ENCODE measurements around the gene APOBEC3A.

Gene APOBEC3A

GRCh38 chr22:38938925-38939324, 18.5 kb upstream of the APOBEC3A start:
- TF ChIP-seq CSDC2 (CRISPR knock-in tag; IDR thresholded peaks at IDR 0.05), result no peak
- no peak for TF ChIP-seq CSRNP3 (CRISPR knock-in tag; IDR thresholded peaks at IDR 0.05)
- no peak for TF ChIP-seq RARB (CRISPR knock-in tag; IDR thresholded peaks at IDR 0.05)
- no peak for ATAC-seq

- TF ChIP-seq TCF4 (CRISPR knock-in tag; IDR thresholded peaks at IDR 0.05; ENCODE audit: borderline replicate concordance), result no peak
- TF ChIP-seq CSDC2 (CRISPR knock-in tag; IDR thresholded peaks at IDR 0.05), result no peak
- TF ChIP-seq CSRNP3 (CRISPR knock-in tag; IDR thresholded peaks at IDR 0.05), result no peak
- ATAC-seq, result no peak
Measured at GRCh38 chr22:38940811-38941384, 16.5 kb upstream of the APOBEC3A start.

- ATAC-seq, result no peak
- TF ChIP-seq OSR1 (CRISPR knock-in tag; IDR thresholded peaks at IDR 0.05) (no peak), TSHZ2 (CRISPR knock-in tag; IDR thresholded peaks at IDR 0.05) (no peak), ZNF70 (CRISPR knock-in tag; IDR thresholded peaks at IDR 0.05) (no peak), PPARA (CRISPR knock-in tag; IDR thresholded peaks at IDR 0.05; ENCODE audit: borderline replicate concordance) (no peak), BACH2 (CRISPR knock-in tag; IDR thresholded peaks at IDR 0.05; ENCODE audit: borderline replicate concordance) (no peak), CREB5 (CRISPR knock-in tag; IDR thresholded peaks at IDR 0.05; ENCODE audit: low read depth) (no peak), ESRRG (CRISPR knock-in tag; IDR thresholded peaks at IDR 0.05) (no peak), ISL1 (CRISPR knock-in tag; IDR thresholded peaks at IDR 0.05) (no peak), TCF4 (CRISPR knock-in tag; IDR thresholded peaks at IDR 0.05; ENCODE audit: borderline replicate concordance) (no peak), ZC3H10 (CRISPR knock-in tag; IDR thresholded peaks at IDR 0.05) (no peak), ZFP30 (CRISPR knock-in tag; IDR thresholded peaks at IDR 0.05) (no peak), ZNF8 (CRISPR knock-in tag; IDR thresholded peaks at IDR 0.05) (no peak), GLIS3 (CRISPR knock-in tag; IDR thresholded peaks at IDR 0.05) (no peak), RARB (CRISPR knock-in tag; IDR thresholded peaks at IDR 0.05) (no peak), CSDC2 (CRISPR knock-in tag; IDR thresholded peaks at IDR 0.05) (no peak), TOX (CRISPR knock-in tag; IDR thresholded peaks at IDR 0.05; ENCODE audit: borderline replicate concordance) (no peak), PATZ1 (CRISPR knock-in tag; IDR thresholded peaks at IDR 0.05; ENCODE audit: borderline replicate concordance) (no peak), POU6F1 (CRISPR knock-in tag; IDR thresholded peaks at IDR 0.05; ENCODE audit: borderline replicate concordance, low read depth) (no peak), ZNF565 (CRISPR knock-in tag; conservative IDR thresholded peaks at IDR 0.05; ENCODE audit: low read depth) (no peak), ZFP3 (CRISPR knock-in tag; IDR thresholded peaks at IDR 0.05) (no peak)
Measured at GRCh38 chr22:38941488-38941987, 15.9 kb upstream of the APOBEC3A start.

Measured in SK-N-SH treated with all-trans-retinoic acid at 6 μM for 48 hours (cell line).